ENCODE measurements around the gene CLDN19.
A peak's percentile ranks its signal among the peaks of the same experiment; 100 is the strongest.

Gene CLDN19, protein sequence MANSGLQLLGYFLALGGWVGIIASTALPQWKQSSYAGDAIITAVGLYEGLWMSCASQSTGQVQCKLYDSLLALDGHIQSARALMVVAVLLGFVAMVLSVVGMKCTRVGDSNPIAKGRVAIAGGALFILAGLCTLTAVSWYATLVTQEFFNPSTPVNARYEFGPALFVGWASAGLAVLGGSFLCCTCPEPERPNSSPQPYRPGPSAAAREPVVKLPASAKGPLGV

DNA sequence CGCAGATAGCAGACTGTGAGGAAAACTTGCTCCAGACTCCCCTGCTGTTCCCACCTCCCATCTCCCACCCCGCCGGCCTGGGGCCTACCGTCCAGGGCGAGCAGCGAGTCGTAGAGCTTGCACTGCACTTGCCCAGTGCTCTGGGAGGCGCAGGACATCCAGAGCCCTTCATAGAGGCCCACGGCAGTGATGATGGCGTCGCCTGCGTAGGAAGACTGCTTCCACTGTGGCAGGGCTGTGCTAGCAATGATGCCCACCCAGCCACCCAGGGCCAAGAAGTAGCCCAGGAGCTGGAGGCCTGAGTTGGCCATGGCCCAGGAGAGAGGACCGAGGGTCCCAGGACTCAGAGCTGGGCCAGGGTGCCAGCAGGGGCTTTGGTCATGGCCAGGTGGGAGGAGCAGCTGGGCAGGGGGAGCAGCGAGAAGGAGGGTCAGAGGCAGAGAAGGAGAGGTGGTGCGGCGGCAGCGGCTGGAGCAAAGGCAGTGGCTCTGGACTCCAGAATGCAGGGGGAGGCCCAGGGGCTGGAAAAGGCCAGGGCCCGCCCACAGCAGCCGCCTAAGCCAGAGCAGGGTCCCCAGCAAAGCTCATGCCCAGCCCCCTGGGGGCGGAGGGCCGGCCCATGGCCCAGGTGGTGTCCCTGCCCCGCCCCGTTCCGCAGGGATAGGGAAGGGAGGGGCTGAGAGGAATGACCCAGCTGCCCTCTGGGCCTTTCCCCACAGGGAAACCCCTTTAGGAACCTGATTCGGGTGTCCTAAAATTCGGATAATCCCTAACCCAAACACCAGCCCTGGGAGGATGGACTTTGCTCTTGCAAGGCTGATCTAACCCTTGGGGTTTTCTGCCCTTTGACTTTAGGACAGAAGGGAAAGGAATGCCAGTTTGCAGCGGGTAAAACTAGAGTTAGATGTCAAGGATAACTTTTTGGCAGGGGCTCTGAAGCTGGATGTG is at the start of gene CLDN19:
TSS of gene CLDN19 (minus strand) at position 484 of the 948 bp plus-strand sequence. CDS start at position 311, 173 bp downstream.
- DNase-seq: no peak

- no peak for DNase-seq
Measured at GRCh38 chr1:42788021-42788420, 48.0 kb upstream of the CLDN19 start.

DNA sequence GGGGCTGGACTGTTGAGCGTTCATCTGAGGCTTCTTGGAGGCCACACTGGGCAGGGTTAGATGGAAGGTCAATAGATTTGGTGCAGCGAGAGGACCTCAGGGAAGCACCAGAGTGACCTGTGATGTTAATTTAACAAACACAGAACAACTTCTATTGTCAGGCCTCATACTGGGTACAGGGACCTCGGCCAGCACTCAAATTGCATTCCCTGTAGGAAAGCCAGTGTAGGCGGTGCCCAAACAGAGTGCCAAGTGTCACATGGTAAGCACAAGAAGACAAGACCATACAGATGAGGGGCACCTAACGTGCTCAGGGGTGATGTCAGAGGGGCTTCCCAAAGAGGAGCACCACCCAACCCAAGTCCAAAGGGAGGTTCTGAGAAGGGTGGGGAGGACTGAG is 46.1 kb upstream of the CLDN19 start:
- no peak for DNase-seq

DNA sequence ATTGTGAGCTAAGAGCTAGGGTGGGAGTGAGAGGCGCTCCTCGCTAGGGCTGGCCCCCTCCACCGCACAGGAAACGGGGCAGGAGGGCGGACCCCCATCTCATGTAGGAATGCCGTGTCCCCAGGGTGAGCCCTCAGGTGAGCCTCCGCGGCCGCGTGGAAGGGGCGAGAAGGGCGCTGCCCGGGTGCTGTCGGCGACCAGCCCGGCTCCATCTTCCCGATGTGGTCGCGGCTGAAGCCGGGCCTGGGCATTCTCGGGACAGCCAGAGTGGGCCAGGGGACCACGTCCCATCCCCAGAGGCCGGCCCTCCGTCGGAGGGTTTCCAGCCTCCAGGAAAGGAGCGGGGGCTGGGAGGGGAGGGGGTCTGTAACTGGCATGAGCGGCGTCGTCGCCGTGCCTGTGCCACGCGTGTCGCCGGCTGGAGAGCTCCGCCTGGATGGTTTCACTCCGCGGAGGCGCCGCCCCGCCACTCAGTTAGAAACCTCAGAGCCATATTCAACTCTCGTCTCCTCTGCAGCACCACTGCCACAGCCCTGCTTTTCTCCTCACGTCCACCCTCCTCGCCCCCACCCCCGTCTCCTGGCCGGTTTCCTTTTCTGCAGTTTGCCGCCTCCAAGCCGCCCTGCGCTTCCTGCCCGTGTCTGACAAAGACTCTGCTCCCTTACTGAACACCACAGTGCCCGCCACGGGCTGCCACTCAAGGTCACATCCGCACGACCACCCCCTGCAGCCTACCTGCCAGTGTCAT is 45.1 kb upstream of the CLDN19 start, which contains the start of gene TMEM269:
TSS of gene TMEM269 (plus strand) at position 46 of the 748 bp plus-strand sequence. CDS start 4,903 bp downstream, outside the sequence.
- DNase-seq: peak; percentile 51

DNA sequence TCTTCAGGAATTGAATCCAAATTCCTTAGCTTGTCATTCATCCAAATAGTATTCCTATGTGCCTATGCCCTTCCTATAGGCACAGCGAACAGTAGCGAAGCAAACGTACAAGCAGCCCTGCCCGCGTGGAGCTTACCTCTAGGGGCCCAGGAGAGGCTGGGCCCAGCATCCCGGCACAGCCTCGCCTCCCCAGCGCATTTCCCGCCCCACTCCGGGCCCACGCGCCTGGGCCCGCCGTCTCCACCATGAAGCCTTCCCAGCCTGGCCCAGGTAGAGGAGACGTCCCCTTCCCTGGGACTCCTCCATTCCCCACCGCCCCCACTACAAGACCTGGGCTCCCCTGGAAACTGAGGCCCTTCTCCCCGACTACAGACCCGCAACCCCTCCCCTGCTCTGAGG is 44.5 kb upstream of the CLDN19 start:
- no peak for DNase-seq

DNA sequence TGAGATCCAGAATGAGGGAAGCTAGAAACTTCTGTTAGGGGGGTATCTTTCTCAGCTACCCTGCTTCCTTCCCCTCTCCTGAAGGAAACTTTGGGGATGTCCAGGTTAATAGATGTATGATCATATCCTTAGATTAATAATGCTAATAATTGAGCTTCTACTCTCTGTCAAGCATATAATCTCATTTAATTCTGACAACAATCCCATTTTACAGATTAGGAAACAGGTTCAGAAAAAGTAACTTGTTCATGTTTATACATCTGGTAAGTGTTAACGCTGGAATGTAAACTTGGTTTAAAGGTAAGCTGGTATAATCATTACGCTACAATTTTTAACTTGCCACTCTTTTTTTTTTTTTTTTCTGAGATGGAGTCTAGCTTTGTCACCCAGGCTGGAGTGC is 43.1 kb upstream of the CLDN19 start:
- no peak for DNase-seq

DNA sequence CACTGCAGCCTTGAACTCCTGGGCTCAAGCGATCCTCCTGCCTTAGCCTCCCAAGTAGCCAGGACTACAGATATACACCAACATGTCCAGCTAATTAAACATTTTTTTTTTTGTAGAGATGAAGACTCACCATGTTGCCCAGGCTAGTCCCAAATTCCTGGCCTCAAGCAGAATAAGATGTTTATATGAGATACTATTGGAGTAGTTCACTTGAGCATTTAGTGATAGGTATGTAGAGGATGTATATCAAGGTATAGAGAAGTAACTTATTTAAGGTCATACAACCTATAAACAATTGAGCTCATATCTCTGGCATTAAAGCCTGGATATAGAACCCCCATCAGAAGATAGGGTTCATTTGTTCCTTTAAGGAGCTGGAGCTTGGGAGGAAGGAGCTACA is 40.1 kb upstream of the CLDN19 start:
- no peak for DNase-seq

DNA sequence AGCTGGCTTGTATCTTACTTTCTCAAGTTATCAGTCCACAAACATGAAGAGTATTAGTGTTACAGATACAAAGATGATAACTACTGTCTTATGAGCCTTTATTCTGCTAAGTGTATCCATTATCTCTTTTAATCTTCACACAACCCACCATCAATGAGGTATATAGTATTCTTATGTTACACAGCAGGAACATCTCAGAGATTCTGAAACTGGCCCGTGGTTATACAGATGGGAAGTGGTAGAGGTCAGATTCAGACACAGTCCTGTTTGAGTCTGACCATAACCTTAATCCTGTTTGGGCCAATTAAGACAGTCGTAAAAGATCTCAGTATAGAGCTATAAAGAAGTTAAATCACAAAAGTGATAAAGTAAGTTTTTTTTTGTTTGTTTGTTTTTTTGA is 39.7 kb upstream of the CLDN19 start:
- no peak for DNase-seq

DNA sequence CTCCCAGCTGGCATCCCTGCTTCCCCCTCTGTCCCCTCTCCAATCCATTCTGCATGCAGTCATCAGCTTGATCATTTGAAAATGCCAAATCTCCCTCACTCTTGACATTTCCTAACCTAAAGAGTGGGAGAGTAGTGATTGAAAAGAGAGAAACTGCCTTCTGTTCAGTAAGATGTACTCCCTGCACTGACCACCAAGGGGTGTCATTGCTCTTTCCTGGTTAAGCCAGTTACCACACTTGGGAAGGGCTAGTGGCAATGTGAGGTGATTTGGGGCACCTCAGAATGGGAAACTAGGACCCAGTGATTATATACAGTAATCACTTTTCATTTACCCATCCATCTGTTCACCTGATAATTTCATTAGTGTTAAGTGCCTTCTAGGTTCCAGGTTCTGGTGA is 37.8 kb upstream of the CLDN19 start:
- DNase-seq: no peak

DNA sequence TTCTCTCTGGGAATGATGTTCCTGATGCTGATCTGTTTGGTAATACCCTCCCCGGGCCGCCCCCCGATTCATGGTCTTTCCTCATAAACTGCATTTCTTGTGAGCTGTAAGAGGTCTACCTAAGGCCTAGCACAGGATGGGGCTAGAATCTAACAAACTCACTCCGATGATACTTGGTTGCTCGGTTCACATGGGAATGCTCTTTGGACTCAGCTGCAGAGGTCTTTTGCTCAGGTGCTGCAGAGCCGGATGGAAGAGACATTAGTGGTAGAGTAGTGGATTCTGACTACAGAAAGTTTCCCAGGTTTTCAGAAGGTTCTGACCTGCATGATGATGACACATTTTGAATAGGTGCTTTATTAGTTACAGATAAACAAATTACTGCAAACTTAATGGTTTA is 36.5 kb upstream of the CLDN19 start:
- no peak for DNase-seq

GRCh38 chr1:42774928-42775526 is 35.0 kb upstream of the CLDN19 start:
- DNase-seq: no peak

- DNase-seq: no peak
Measured at GRCh38 chr1:42773420-42773819, 33.4 kb upstream of the CLDN19 start.

- DNase-seq: no peak
Measured at GRCh38 chr1:42769811-42770210, 29.8 kb upstream of the CLDN19 start.

DNA sequence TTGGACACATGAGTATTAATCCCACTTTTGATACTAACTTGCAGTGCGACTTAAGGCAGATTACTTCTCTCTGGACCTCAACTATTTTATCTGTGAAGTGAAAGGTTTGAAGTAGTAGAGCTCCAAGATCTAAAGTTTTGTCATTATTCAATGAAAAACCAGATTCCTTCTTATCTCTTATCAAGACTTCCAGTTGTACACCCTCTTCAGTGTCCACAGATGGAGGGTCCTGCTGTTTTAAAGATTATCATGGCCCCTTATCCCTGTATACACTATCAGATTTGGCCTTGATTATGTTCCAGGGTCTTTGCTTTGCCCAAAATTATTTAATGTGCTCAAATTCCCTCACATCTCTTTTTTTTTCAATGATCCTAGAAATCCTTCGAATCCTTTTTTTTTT is 28.1 kb upstream of the CLDN19 start:
- no peak for DNase-seq

GRCh38 chr1:42767510-42768000 is 27.5 kb upstream of the CLDN19 start:
- no peak for DNase-seq

- DNase-seq: peak; percentile 100
Measured at GRCh38 chr1:42766741-42767509, 26.9 kb upstream of the CLDN19 start, which contains the start of the genes C1orf50 and P3H1. Gene C1orf50, plus strand, starts transcription at chr1:42767249. Its CDS starts 63 bp downstream, at chr1:42767312. Gene P3H1, minus strand, starts transcription at chr1:42767028. Its CDS starts 57 bp downstream, at chr1:42766971.

DNA sequence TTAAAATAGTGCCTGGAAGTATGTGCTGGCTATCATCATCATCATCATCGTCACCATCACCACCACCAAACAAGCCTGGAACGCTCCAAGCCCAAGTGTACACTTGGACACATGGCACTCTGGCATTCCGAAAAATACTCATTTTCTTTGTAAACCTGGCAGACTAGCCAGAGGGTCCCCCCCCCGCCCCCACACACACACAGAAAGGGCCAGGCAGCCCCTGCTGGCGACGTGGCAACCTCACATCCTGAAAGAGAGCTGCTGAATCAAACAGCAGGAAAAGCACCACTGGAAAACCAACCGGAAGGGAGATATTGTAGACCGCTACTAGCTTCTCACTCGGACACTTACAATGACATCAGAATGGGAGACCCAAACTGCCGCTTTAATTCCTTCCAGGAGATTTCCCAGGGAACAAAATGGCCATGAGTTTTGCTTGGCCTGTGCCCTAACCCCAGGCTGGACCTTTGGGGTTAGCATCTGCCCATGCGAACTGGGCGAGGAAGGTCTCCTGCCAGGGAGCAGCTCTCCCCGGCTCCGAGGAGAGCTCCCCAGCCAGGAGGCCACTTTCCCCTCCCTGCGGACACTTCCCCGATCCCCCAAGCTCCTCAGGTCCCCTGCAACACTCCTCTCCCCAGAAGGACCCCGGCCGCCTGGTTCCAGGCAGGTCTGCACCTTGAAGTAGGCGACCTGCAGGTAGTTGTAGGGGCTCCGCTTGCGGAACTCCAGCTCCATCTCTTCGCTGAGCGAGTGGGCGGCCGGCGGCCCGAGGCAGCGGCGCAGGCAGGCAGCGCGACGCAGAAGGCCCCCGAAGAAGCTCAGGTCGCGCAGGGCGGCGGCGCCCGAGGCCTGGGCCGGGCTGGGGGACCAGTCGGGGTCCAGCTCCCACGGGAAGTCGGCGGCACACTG is 26.1 kb upstream of the CLDN19 start:
- DNase-seq: peak; percentile 68

- DNase-seq: no peak
Measured at GRCh38 chr1:42765269-42765668, 25.2 kb upstream of the CLDN19 start.

DNA sequence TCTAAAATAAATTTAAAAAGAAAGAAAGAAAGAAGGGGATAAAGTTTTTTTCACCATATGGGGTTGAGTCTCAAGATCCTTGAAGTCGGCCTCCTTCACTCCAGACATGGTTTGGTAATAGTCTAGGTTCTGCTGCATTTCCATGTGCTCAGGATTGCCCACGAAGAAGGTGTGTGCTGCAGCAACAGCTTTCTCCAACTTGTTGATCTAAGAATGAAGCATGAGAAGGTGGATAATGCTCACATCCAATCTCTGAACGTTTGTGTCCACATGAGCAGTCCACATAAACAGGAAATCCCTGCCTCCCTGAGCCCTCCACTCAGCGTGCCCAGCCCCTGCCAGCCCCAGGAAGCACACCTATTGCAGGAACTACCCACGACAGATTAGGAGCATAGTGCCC is 22.2 kb upstream of the CLDN19 start:
- DNase-seq: no peak

DNA sequence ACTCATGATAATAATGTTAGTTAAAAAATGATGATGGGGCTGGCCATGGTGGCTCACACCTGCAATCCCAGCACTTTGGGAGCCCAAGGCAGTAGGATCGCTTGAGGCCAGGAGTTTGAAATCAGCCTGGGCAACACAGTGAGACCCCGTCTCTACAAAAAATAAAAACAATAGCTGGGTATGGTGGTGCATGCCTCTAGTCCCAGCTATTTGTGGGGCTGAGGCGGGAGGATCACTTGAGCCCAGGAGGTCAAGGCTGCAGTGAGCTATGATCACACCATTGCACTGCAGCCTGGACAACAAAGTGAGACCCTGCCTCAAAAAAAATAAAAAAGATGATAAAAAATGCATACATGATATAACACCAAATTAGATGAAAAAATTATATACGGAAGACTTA is 21.5 kb upstream of the CLDN19 start:
- no peak for DNase-seq

GRCh38 chr1:42759114-42759513 is 19.1 kb upstream of the CLDN19 start:
- DNase-seq: no peak

Data from activated naive CD4-positive, alpha-beta T cell treated with anti-CD3 and anti-CD28 coated beads, Interleukin-2, amount 50 U/mL, for 16 hours (primary cell).